Vagina (tissue), 2 donors: Measurements from ENCODE around the gene ZNF439. TPM values are rescaled to one million over a fixed set of nuclear protein-coding genes. Genes with fewer than 3 reads are reported as not detected.
"Not testable (repeated sequence)": the region's sequence is repeated elsewhere in the genome, so short reads cannot be mapped to it uniquely, and the experiment has no call there.

ENCODE experiments used
- DNase-seq, 2 donors: peaks; one replicate each; pipeline ENCODE4 v3.0.0-alpha.2; 2017; ENCODE audit errors: extremely low spot score in 2 of 2
- H3K27ac ChIP-seq: fragments of 200-600 bp; sonication (generic); one replicate; pipeline ENCODE4 v1.5.1; 2019
- H3K27me3 ChIP-seq: fragments of 200-600 bp; sonication (generic); one replicate; pipeline ENCODE4 v1.5.1; 2019
- H3K36me3 ChIP-seq, 2 donors: fragments of 200-600 bp; sonication (generic); one replicate each; pipeline ENCODE4 v1.5.1; 2017 to 2019
- H3K4me1 ChIP-seq: fragments of 200-600 bp; sonication (generic); one replicate; pipeline ENCODE4 v1.5.1; 2019
- H3K4me3 ChIP-seq, 2 donors: fragments of 200-600 bp; sonication (generic); 1 replicate in 1 of 2; 2 replicates in 1 of 2; pipeline ENCODE4 v1.5.1; 2016 to 2019
- H3K9me3 ChIP-seq: fragments of 200-600 bp; sonication (generic); one replicate; pipeline ENCODE4 v1.5.1; 2019
- CTCF ChIP-seq, 3 experiments: fragments of 450-650 bp in 2 of 3; fragments of 200-600 bp in 1 of 3; sonication (generic) in 1 of 3; IDR thresholded peaks; one replicate each; pipeline ENCODE4 v1.5.1; 2017 to 2019; ENCODE audit warnings: antibody characterized with exemption in 3 of 3, mild to moderate bottlenecking in 2 of 3, moderate library complexity in 2 of 3
- POLR2A ChIP-seq, 2 donors: fragments of 450-650 bp; IDR thresholded peaks; one replicate each; pipeline ENCODE4 v1.6.1; 2017; ENCODE audit warnings: antibody characterized with exemption in 2 of 2, mild to moderate bottlenecking in 2 of 2, moderate library complexity in 2 of 2
- POLR2AphosphoS5 ChIP-seq, 2 donors: sonication (generic); formaldehyde crosslinking; IDR thresholded peaks; one replicate each; pipeline ENCODE4 v1.9.0; 2017; ENCODE audit warnings: antibody characterized with exemption in 2 of 2, mild to moderate bottlenecking in 2 of 2, low read depth in 1 of 2; ENCODE audit not compliant: insufficient read depth in 1 of 2
- intact Hi-C: fragments of 100-400 bp; cut with DNase I; formaldehyde crosslinking; loops from one replicate; pipeline ENCODE4 v1.15.1; 2023
- total RNA-seq: library from RNA; depleted of rRNA; stranded (reverse); fragments of >200 nt; gene quantifications from one replicate; pipeline ENCODE4 v1.2.3, GENCODE V29; 2016

ZNF439 gene
- total RNA-seq, 1 donor from 2014 or later: 5.9 TPM

GRCh38 chr19:11882606-11883005 is 34.1 kb downstream of the ZNF439 start:
- DNase-seq: no peak
- Histone ChIP-seq H3K9me3 (no peaks in the 10 kb centered on the region), H3K4me1 (peaks cover 5% of the 10 kb centered on the region), H3K36me3 (no peaks in the 10 kb centered on the region), H3K27ac (no peak overlapping the region), H3K4me3 (no peak overlapping the region), H3K27me3 (no peaks in the 10 kb centered on the region)
- no peak for TF ChIP-seq POLR2A (IDR thresholded peaks at IDR 0.05)
- no peak for TF ChIP-seq CTCF (IDR thresholded peaks at IDR 0.05)
- no peak for TF ChIP-seq POLR2AphosphoS5 (IDR thresholded peaks at IDR 0.05; ENCODE audit: insufficient read depth in 1 of 2, low read depth in 1 of 2)
- intact Hi-C loops: no loop called here

DNA sequence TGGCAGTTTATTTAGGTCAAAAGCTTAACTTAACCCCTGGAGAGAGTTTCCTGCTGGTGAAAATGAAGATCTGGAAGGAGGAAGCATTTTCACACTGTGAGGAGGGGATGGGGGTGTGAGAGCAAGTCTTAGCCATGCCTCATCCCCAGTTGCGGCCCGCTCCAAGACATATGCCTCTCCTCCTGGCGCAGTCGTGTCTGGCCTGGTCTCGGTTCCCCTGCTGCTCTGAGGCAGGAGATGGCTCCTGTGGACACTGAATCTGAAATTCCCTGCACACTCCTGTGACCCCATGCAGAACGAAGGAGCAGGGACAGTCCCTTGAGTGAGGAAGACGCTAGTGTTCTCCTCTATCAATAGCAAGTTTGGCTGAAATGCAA is 38.7 kb downstream of the ZNF439 start:
- H3K27ac ChIP-seq: peak overlapping the region; percentile 87
- no peaks in the 10 kb centered on the region for H3K36me3 ChIP-seq
- intact Hi-C loops: no loop called here
- no peak for TF ChIP-seq POLR2A (IDR thresholded peaks at IDR 0.05)
- no peak for TF ChIP-seq POLR2AphosphoS5 (IDR thresholded peaks at IDR 0.05; ENCODE audit: insufficient read depth in 1 of 2, low read depth in 1 of 2)
- no peak for TF ChIP-seq CTCF (IDR thresholded peaks at IDR 0.05)
- DNase-seq: no peak
- H3K9me3 ChIP-seq: no peaks in the 10 kb centered on the region
- H3K4me1 ChIP-seq: peaks cover 21% of the 10 kb centered on the region
- H3K27me3 ChIP-seq: no peaks in the 10 kb centered on the region
- peak overlapping the region; percentile 65 to 76 for H3K4me3 ChIP-seq

DNA sequence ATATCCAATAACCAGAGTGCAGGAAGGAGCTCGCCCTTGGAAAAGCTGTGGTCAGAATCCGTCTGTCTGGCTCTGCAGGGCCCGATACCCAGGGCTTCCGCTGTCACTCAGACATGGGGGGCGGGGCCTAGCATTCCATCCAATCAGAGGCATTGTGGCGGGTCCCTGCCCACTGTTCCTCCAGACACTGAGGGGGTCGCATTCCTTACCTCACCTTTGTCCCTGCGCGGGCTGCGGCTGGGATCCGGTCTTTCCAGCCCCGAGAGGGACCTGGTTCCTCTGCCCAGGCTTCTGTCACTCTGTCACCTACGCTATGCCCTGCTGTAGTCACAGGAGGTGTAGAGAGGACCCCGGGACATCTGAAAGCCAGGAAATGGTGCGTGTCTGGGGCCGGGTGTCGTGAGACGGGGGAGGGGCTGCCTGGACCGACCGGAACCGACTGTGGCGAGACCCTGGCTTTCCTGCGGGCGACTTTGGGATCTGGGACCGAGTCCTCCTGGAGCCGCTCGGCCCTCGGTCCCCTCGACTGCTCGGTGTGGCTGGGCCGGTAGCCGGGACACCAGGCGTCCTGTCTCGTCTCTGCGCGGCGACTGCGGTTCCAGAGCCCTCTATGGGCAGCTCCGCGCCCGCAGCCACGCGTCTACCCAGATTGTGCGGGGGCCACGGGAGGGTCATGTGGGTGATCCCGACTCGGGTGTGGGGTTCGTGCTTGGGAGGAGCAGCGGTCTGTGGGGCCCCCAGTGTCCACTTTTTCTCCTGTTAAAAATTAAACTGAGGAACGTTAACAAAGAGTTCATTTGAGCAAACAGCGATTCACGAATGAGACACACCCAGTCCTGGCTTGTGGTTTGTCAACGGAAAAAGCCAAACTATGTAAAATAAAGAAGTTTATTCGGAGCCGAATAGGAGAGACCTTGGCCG is 39.3 kb downstream of the ZNF439 start, which contains the start of gene ZNF69:
ZNF69 (plus strand) TSS at position 172 of the 921 bp plus-strand sequence; CDS start at position 314, 142 bp downstream.
- H3K27me3 ChIP-seq: no peaks in the 10 kb centered on the region
- H3K27ac ChIP-seq: peak within 1 kb of the TSS; percentile 87
- no peak for TF ChIP-seq POLR2A (IDR thresholded peaks at IDR 0.05)
- TF ChIP-seq POLR2AphosphoS5 (IDR thresholded peaks at IDR 0.05; ENCODE audit: insufficient read depth in 1 of 2, low read depth in 1 of 2): peak; percentile 24 to 77
- TF ChIP-seq CTCF (IDR thresholded peaks at IDR 0.05): no peak
- no peaks in the 10 kb centered on the region for H3K9me3 ChIP-seq
- peaks cover 21% of the 10 kb centered on the region for H3K4me1 ChIP-seq
- H3K36me3 ChIP-seq: no peaks in the 10 kb centered on the region
- intact Hi-C loops: no loop called here
- DNase-seq: no peak
- H3K4me3 ChIP-seq: peak within 1 kb of the TSS; percentile 65 to 76

GRCh38 chr19:11889901-11890300 is 41.4 kb downstream of the ZNF439 start:
- H3K27me3 ChIP-seq, H3K27ac ChIP-seq, intact Hi-C loops, H3K9me3 ChIP-seq, H3K36me3 ChIP-seq, DNase-seq, H3K4me3 ChIP-seq: not testable (repeated sequence)
- H3K4me1 ChIP-seq: peaks cover 21% of the 10 kb centered on the region

DNA sequence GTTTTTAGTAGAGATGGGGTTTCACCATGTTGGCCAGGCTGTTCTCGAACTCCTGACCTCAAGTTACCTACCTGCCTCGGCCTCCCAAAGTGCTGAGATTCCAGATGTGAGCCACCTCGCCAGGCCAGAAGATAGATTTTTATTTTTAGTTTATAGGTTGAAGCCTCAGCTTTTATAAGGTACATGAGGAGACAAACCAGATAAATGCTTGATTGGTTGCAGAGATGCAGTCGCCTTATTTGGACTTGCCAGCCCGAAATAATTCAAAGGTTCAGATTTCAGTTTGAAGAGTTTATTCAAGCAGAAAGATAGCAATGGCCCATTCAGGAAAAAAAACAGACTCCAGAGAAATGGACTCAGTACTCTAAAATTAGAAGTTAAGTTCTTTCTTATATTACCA is 42.1 kb downstream of the ZNF439 start:
- Histone ChIP-seq H3K4me1 (peaks cover 21% of the 10 kb centered on the region), H3K27me3 (no peaks in the 10 kb centered on the region), H3K9me3 (no peaks in the 10 kb centered on the region), H3K36me3 (no peaks in the 10 kb centered on the region), H3K27ac (no peak overlapping the region), H3K4me3 (no peak overlapping the region)
- intact Hi-C loops: no loop called here
- TF ChIP-seq CTCF (IDR thresholded peaks at IDR 0.05) (no peak), POLR2AphosphoS5 (IDR thresholded peaks at IDR 0.05; ENCODE audit: insufficient read depth in 1 of 2, low read depth in 1 of 2) (no peak), POLR2A (IDR thresholded peaks at IDR 0.05) (no peak)
- no peak for DNase-seq
